HepG2 (cell line): Measurements from ENCODE around the gene TGM1. TPM values are rescaled to one million over a fixed set of nuclear protein-coding genes. Genes with fewer than 3 reads are reported as not detected.

Source experiments
- BCL6 ChIP-seq: IDR thresholded peaks from 2 replicates; pipeline ENCODE4 v1.6.1; 2016; ENCODE audit warnings: missing genetic modification reagents, missing compliant biosample characterization
- GABPA ChIP-seq, 2 experiments: IDR thresholded peaks; 2 replicates each; pipeline ENCODE4 v1.6.1; 2011 to 2016; ENCODE audit warnings: low read depth in 2 of 2, low read length in 1 of 2, missing biosample characterization in 1 of 2, missing genetic modification characterization in 1 of 2
- HNRNPL ChIP-seq: fragments of 200-400 bp; formaldehyde crosslinking; IDR thresholded peaks from 2 replicates; pipeline ENCODE4 v1.6.1; 2017; ENCODE audit warnings: mild to moderate bottlenecking, low read depth, low read length
- HOXD1 ChIP-seq: sonication (generic); formaldehyde crosslinking; IDR thresholded peaks from 2 replicates; pipeline ENCODE4 v1.5.0; 2020; ENCODE audit warnings: missing genetic modification reagents
- KLF6 ChIP-seq: IDR thresholded peaks from 2 replicates; pipeline ENCODE4 v1.8.0; 2016; ENCODE audit warnings: missing biosample characterization, missing genetic modification reagents
- KLF9 ChIP-seq: IDR thresholded peaks from 2 replicates; pipeline ENCODE4 v1.6.1; 2016; ENCODE audit warnings: low read depth
- RBM22 ChIP-seq: fragments of 200-400 bp; formaldehyde crosslinking; optimal IDR thresholded peaks from 2 replicates; pipeline ENCODE3; 2017; ENCODE audit warnings: mild to moderate bottlenecking, low read length, moderate library complexity
- SNAPC2 ChIP-seq: sonication (generic); formaldehyde crosslinking; IDR thresholded peaks from 2 replicates; pipeline ENCODE4 v1.8.1; 2022; ENCODE audit warnings: mild to moderate bottlenecking, missing genetic modification reagents
- SP1 ChIP-seq, 2 experiments: fragments of 450-650 bp in 1 of 2; sonication (generic) in 1 of 2; formaldehyde crosslinking in 1 of 2; IDR thresholded peaks; 2 replicates each; pipeline versions ENCODE4 v1.4.0 to v1.6.1; 2016 to 2020; ENCODE audit warnings: missing genetic modification reagents in 1 of 2
- ZBTB3 ChIP-seq: sonication (generic); formaldehyde crosslinking; IDR thresholded peaks from 2 replicates; pipeline ENCODE4 v1.4.0; 2020; ENCODE audit warnings: low read depth, mild to moderate bottlenecking, moderate library complexity, missing genetic modification reagents, borderline replicate concordance
- ZNF484 ChIP-seq: sonication (generic); formaldehyde crosslinking; IDR thresholded peaks from 2 replicates; pipeline ENCODE4 v1.5.1; 2020; ENCODE audit warnings: mild to moderate bottlenecking, low read depth, missing genetic modification reagents, borderline replicate concordance
- ZNF660 ChIP-seq: sonication (generic); formaldehyde crosslinking; IDR thresholded peaks from 2 replicates; pipeline ENCODE4 v1.5.1; 2020; ENCODE audit warnings: mild to moderate bottlenecking, low read depth, missing genetic modification reagents, borderline replicate concordance
- polyA plus RNA-seq, 8 experiments: library from polyadenylated mRNA; depleted of rRNA in 3 of 8; stranded (reverse) in 7 of 8; unstranded in 1 of 8; fragments of >200 nt; fragmentation: Illumina TruSeq in 4 of 8; extraction: Trizol in 4 of 8; gene quantifications; 2 replicates each; pipeline versions ENCODE4 v1.2.1 to v1.2.3, GENCODE V29; 2011 to 2016; ENCODE audit warnings: low read depth in 4 of 8, missing spikeins in 1 of 8, mixed read lengths in 1 of 8; ENCODE audit not compliant: insufficient read depth in 1 of 8
- total RNA-seq, 5 experiments: library from RNA; depleted of rRNA; stranded (reverse); fragments of >200 nt; fragmentation: Illumina TruSeq; extraction: Trizol; gene quantifications; 2 replicates each; pipeline ENCODE4 v1.2.3, GENCODE V29; 2016; ENCODE audit warnings: low read depth in 1 of 5
- TF ChIP-seq, protein P1 (sequence below): sonication (generic); formaldehyde crosslinking; IDR thresholded peaks from 2 replicates; pipeline ENCODE4 v1.9.0; 2022; ENCODE audit warnings: low read depth, missing genetic modification reagents
- TF ChIP-seq, protein P2 (sequence below): sonication (generic); formaldehyde crosslinking; IDR thresholded peaks from 2 replicates; pipeline ENCODE4 v1.8.0; 2022; ENCODE audit warnings: mild to moderate bottlenecking, missing genetic modification reagents, borderline replicate concordance
- TF ChIP-seq, protein P3 (sequence below): sonication (generic); formaldehyde crosslinking; IDR thresholded peaks from 2 replicates; pipeline ENCODE4 v1.9.0; 2021; ENCODE audit warnings: missing genetic modification reagents, mild to moderate bottlenecking, borderline replicate concordance
- TF ChIP-seq, protein P4 (sequence below): sonication (generic); formaldehyde crosslinking; conservative IDR thresholded peaks from 2 replicates; pipeline ENCODE4 v1.8.0; 2022; ENCODE audit warnings: mild to moderate bottlenecking, moderate library complexity, missing genetic modification reagents
- TF ChIP-seq, protein P5 (sequence below): sonication (generic); formaldehyde crosslinking; IDR thresholded peaks from 2 replicates; pipeline ENCODE4 v1.5.1; 2020; ENCODE audit warnings: mild to moderate bottlenecking, moderate library complexity, missing genetic modification reagents
- TF ChIP-seq, protein P6 (sequence below): sonication (generic); formaldehyde crosslinking; IDR thresholded peaks from 2 replicates; pipeline ENCODE4 v1.8.1; 2023; ENCODE audit warnings: mild to moderate bottlenecking, moderate library complexity, missing genetic modification reagents

TGM1 gene
- total and polyA plus RNA-seq, 2 of the 13 experiments (the other 11 are each of a cell fraction or from before 2014, with no cell fraction given), result 3.2 to 10.6 TPM

DNA sequence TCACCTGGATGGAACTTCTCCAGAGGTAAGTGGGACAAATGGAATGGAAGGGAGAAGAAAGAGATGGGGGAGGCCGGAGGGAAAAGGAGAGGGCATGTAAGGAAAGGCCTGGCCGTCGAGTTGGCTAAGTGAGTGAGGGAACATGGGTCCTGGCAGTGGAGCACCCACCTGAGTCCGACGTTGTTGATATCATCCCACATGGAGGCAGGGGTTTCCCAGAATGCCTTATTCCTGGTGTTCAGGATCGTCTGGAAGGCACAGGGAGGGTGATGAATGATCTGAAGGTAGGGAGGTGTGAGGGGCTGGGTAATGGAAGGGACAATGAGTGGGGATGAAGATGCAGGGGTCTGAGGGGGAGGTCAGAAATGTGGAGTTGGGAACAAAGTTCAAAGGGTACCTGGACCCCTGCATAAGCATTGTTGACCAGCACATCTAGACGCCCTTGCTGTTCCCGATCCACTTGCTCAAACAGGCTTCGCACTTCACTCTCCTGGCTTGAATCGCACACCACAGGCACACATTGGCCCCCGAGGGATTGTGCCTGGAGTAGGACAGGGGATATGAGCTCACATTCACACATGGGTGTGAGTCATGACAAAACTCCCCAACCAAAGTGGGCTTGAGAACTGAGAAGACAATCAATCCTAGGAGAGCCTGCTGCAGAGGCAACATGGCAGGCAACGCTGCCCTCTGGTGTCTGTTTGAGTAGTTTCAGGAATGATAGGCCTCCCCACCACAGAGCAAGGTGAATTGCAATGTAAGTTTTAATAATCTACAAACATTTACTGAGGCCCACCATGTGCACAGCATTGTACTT lies 33.6 kb upstream of the TGM1 start (continued):
- TF ChIP-seq, protein P1, sequence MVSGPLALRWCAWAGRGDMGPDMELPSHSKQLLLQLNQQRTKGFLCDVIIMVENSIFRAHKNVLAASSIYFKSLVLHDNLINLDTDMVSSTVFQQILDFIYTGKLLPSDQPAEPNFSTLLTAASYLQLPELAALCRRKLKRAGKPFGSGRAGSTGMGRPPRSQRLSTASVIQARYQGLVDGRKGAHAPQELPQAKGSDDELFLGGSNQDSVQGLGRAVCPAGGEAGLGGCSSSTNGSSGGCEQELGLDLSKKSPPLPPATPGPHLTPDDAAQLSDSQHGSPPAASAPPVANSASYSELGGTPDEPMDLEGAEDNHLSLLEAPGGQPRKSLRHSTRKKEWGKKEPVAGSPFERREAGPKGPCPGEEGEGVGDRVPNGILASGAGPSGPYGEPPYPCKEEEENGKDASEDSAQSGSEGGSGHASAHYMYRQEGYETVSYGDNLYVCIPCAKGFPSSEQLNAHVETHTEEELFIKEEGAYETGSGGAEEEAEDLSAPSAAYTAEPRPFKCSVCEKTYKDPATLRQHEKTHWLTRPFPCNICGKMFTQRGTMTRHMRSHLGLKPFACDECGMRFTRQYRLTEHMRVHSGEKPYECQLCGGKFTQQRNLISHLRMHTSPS, result no peak
- no peak for TF ChIP-seq GABPA (IDR thresholded peaks at IDR 0.05; ENCODE audit: low read depth, low read length)
- no peak for TF ChIP-seq GABPA (CRISPR knock-in tag; IDR thresholded peaks at IDR 0.05; ENCODE audit: low read depth)
- TF ChIP-seq, protein P2, sequence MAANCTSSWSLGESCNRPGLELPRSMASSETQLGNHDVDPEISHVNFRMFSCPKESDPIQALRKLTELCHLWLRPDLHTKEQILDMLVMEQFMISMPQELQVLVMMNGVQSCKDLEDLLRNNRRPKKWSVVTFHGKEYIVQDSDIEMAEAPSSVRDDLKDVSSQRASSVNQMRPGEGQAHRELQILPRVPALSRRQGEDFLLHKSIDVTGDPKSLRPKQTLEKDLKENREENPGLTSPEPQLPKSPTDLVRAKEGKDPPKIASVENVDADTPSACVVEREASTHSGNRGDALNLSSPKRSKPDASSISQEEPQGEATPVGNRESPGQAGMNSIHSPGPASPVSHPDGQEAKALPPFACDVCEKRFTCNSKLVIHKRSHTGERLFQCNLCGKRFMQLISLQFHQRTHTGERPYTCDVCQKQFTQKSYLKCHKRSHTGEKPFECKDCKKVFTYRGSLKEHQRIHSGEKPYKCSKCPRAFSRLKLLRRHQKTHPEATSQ (CRISPR knock-in tag), result no peak
- TF ChIP-seq, protein P3, sequence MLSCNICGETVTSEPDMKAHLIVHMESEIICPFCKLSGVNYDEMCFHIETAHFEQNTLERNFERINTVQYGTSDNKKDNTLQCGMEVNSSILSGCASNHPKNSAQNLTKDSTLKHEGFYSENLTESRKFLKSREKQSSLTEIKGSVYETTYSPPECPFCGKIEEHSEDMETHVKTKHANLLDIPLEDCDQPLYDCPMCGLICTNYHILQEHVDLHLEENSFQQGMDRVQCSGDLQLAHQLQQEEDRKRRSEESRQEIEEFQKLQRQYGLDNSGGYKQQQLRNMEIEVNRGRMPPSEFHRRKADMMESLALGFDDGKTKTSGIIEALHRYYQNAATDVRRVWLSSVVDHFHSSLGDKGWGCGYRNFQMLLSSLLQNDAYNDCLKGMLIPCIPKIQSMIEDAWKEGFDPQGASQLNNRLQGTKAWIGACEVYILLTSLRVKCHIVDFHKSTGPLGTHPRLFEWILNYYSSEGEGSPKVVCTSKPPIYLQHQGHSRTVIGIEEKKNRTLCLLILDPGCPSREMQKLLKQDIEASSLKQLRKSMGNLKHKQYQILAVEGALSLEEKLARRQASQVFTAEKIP (CRISPR knock-in tag), result no peak
- no peak for TF ChIP-seq SNAPC2
- TF ChIP-seq HNRNPL, result no peak
- no peak for TF ChIP-seq ZNF660 (CRISPR knock-in tag)
- peak; percentile 41 for TF ChIP-seq BCL6 (CRISPR knock-in tag)
- TF ChIP-seq KLF6 (CRISPR knock-in tag), result 0 out of 2 replicates have a peak, but pooled peaks have one; percentile 64
- TF ChIP-seq KLF9 (CRISPR knock-in tag), result 0 out of 2 replicates have a peak, but pooled peaks have one; percentile 32
- no peak for TF ChIP-seq SP1 (IDR thresholded peaks at IDR 0.05)
- TF ChIP-seq SP1 (CRISPR knock-in tag; IDR thresholded peaks at IDR 0.05), result peak; percentile 52; the same call in 1 of the 2 replicates
- TF ChIP-seq, protein P4, sequence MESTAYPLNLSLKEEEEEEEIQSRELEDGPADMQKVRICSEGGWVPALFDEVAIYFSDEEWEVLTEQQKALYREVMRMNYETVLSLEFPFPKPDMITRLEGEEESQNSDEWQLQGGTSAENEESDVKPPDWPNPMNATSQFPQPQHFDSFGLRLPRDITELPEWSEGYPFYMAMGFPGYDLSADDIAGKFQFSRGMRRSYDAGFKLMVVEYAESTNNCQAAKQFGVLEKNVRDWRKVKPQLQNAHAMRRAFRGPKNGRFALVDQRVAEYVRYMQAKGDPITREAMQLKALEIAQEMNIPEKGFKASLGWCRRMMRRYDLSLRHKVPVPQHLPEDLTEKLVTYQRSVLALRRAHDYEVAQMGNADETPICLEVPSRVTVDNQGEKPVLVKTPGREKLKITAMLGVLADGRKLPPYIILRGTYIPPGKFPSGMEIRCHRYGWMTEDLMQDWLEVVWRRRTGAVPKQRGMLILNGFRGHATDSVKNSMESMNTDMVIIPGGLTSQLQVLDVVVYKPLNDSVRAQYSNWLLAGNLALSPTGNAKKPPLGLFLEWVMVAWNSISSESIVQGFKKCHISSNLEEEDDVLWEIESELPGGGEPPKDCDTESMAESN, result no peak; the same call in 1 of the 2 replicates
- no peak for TF ChIP-seq RBM22
- no peak for TF ChIP-seq ZNF484 (CRISPR knock-in tag)
- TF ChIP-seq ZBTB3 (CRISPR knock-in tag), result no peak
- TF ChIP-seq HOXD1 (CRISPR knock-in tag), result no peak
- TF ChIP-seq, protein P5, sequence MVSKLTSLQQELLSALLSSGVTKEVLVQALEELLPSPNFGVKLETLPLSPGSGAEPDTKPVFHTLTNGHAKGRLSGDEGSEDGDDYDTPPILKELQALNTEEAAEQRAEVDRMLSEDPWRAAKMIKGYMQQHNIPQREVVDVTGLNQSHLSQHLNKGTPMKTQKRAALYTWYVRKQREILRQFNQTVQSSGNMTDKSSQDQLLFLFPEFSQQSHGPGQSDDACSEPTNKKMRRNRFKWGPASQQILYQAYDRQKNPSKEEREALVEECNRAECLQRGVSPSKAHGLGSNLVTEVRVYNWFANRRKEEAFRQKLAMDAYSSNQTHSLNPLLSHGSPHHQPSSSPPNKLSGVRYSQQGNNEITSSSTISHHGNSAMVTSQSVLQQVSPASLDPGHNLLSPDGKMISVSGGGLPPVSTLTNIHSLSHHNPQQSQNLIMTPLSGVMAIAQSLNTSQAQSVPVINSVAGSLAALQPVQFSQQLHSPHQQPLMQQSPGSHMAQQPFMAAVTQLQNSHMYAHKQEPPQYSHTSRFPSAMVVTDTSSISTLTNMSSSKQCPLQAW (CRISPR knock-in tag), result peak; percentile 76
- TF ChIP-seq, protein P6, sequence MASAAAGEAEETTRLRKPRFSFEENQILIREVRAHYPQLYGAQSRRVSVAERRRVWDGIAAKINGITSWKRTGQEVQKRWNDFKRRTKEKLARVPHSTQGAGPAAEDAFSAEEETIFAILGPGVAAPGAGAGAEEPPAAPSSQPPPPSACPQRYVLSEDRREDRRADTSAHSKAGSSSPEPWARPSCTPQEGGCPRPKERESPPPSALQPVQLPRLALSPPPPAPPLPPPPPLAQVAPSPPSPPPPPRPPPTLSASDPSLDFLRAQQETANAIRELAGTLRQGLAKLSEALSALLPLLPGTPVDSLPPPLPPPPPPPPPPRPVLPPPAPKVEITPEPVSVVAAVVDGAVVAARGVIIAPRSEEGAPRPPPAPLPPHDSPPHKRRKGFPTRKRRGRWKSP (CRISPR knock-in tag), result no peak
